Measurements from ENCODE around the gene UBE2L5.

DNA sequence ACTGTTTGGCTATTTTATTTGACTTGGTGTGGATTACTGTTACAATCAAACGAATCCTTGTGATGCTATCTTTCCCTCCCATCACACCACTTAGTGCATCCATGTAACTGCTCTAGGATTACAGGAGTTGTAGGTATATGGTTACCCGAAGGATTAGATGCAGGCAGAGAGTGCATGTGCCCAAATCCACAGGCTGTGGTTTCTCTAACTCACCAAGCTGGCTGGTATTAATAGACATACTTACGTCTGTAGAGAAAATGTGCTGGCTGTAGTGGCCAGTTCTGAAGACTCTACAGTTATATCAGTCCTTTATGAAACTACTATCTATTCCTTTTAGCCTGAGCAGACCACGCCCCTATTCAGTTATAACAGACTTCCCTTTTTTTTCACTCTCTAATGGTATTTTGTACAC is 44.6 kb downstream of the UBE2L5 start:
- TF ChIP-seq CTCF (IDR thresholded peaks at IDR 0.05; ENCODE audit: low read depth, low read length) = no peak
- TF ChIP-seq EZH2phosphoT487 (IDR thresholded peaks at IDR 0.05; ENCODE audit: low read depth) = no peak

All from OCI-LY3 (cell line).